Measurements from ENCODE around the gene OR3A2.
"Not testable (repeated sequence)": the region's sequence is repeated elsewhere in the genome, so short reads cannot be mapped to it uniquely, and the experiment has no call there.

- not testable (repeated sequence) for TF ChIP-seq CTCF, POLR2A (IDR thresholded peaks at IDR 0.05)
Observed at GRCh38 chr17:3249013-3249412, 137.1 kb downstream of the OR3A2 start.
